ENCODE results near the gene DNAAF5. TPM values are rescaled to one million over a fixed set of nuclear protein-coding genes. Genes with fewer than 3 reads are reported as not detected.

Gene DNAAF5
- total and polyA plus RNA-seq, 2 of the 4 experiments (the other 2 are of a cell fraction) = 12.4 to 32.6 TPM

- no peak overlapping the region for H2AK9ac ChIP-seq (replicated peaks; ENCODE audit: low read depth, low read length, poor library complexity)
- no peaks in the 10 kb centered on the region for H3K27me3 ChIP-seq (ENCODE audit: control insufficient read depth, insufficient read depth, low read length)
- no TSS peak for BruUV-seq (replicated peaks)
- H2AFZ ChIP-seq (replicated peaks; ENCODE audit: low read length, poor library complexity) = no peak overlapping the region
- no peak overlapping the region; the same call in 1 of the 2 replicates for H3K56ac ChIP-seq (ENCODE audit: extremely low read depth, insufficient read depth, low read length)
- no peaks in the 10 kb centered on the region for H3K9me3 ChIP-seq (ENCODE audit: control insufficient read depth, insufficient read depth, low read length)
- no peak overlapping the region for H3K4me3 ChIP-seq (ENCODE audit: insufficient read depth, low read depth, low read length)
- no peak overlapping the region for H4K8ac ChIP-seq (ENCODE audit: low read depth in 2 of 2, low read length in 2 of 2)
- H3K18ac ChIP-seq (ENCODE audit: low read depth, low read length) = no peak overlapping the region
- peaks cover 3% of the 10 kb centered on the region; the same call in 1 of the 2 replicates for H3K4me1 ChIP-seq (ENCODE audit: control insufficient read depth, insufficient read depth, low read length)
- in situ Hi-C loops (cut with MboI; ENCODE audit: low sequenced_read_pairs) (no loop called here), intact Hi-C loops (cut with micrococcal nuclease) (no loop called here), dilution Hi-C loops (cut with HindIII; ENCODE audit: low sequenced_read_pairs, unreplicated experiment) (no loop called here)
- no peak overlapping the region for H2AK5ac ChIP-seq (ENCODE audit: low read depth, low read length)
- H3K14ac ChIP-seq (replicated peaks; ENCODE audit: low read depth, low read length) = no peak overlapping the region
- no peaks in the 10 kb centered on the region for H3K36me3 ChIP-seq (ENCODE audit: control insufficient read depth, insufficient read depth, low read length)
- ATAC-seq (ENCODE audit: low read depth) (no peak), DNase-seq (no peak)
- no peak overlapping the region for H4K91ac ChIP-seq (ENCODE audit: insufficient read depth, low read depth, low read length)
- no peak for TF ChIP-seq CHD1 (IDR thresholded peaks at IDR 0.05; ENCODE audit: low read depth, low read length)
- no peak overlapping the region for H2BK5ac ChIP-seq (ENCODE audit: low read depth, low read length, poor library complexity, severe bottlenecking)
- H2BK15ac ChIP-seq (ENCODE audit: low read depth, low read length) = no peak overlapping the region
- H3K4me2 ChIP-seq (ENCODE audit: low read depth, low read length) = no peak overlapping the region
- no CpG with 5 or more reads among the region's 12 CpGs for WGBS, 2 experiments (ENCODE audit: extremely low coverage in 2 of 2, insufficient read length in 1 of 2)
- H3K79me1 ChIP-seq (ENCODE audit: low read depth in 1 of 2, low read length in 2 of 2) = no peaks in the 10 kb centered on the region
- CTCF ChIA-PET = interaction anchor here (0.7 kb wide), 1 partner anchor 14 kb away, joined by 3 read pairs; no protein-coding TSS in a partner anchor
- no peak overlapping the region for H3K23ac ChIP-seq (ENCODE audit: low read depth, low read length)
- H4K5ac ChIP-seq (ENCODE audit: low read depth, low read length) = no peak overlapping the region
- no peak overlapping the region for H2BK20ac ChIP-seq (ENCODE audit: low read depth, low read length)
- no peak overlapping the region for H3K27ac ChIP-seq (ENCODE audit: insufficient read depth, low read length)
- no peak overlapping the region for H2BK120ac ChIP-seq (ENCODE audit: low read depth, low read length)
- no peaks in the 10 kb centered on the region for H4K20me1 ChIP-seq (ENCODE audit: insufficient read depth, low read length)
- H3K4ac ChIP-seq (ENCODE audit: low read depth, low read length) = no peak overlapping the region
- H3K9me1 ChIP-seq (ENCODE audit: insufficient read depth, low read length) = no peaks in the 10 kb centered on the region; the same call in 1 of the 2 replicates
- POLR2A ChIA-PET (ENCODE audit: unreplicated experiment) = no interaction called here
- no peak overlapping the region for H3K9ac ChIP-seq (ENCODE audit: low read depth, low read length)
Observed at GRCh38 chr7:798921-799470, 72.5 kb downstream of the DNAAF5 start.
